A673 (cell line): ENCODE results near the gene DPH3. TPM values are rescaled to one million over a fixed set of nuclear protein-coding genes. Genes with fewer than 3 reads are reported as not detected.

Experiments
- BruUV-seq: library from RNA; stranded (reverse); fragments of 400-500 nt; replicated peaks from 2 replicates; lab custom pipeline; 2021; lab: Mats Ljungman, UMichigan
- CTCF ChIA-PET: fragments of 300-600 bp; sonication (Branson Sonifier 250); formaldehyde crosslinking; loops from one replicate; lab custom pipeline; 2022; ENCODE audit warnings: antibody characterized with exemption; lab: Charles Lee
- POLR2A ChIA-PET: fragments of 300-600 bp; sonication (Branson Sonifier 250); formaldehyde crosslinking; loops from one replicate; lab custom pipeline; 2022; ENCODE audit warnings: antibody characterized with exemption; ENCODE audit not compliant: low non-redundant PET; lab: Charles Lee
- DNase-seq: peaks from one replicate; pipeline ENCODE4 v3.0.0-alpha.2; 2015; ENCODE audit warnings: low spot score
- H3K27ac ChIP-seq: fragments of 200-600 bp; sonication (generic); 2 replicates; pipeline ENCODE4 v1.5.1; 2016; ENCODE audit warnings: mixed run types, low read depth, mild to moderate bottlenecking, mixed read lengths, antibody characterized with exemption, low read length; ENCODE audit not compliant: poor library complexity, severe bottlenecking
- H3K27me3 ChIP-seq: fragments of 200-600 bp; sonication (generic); replicated peaks from 2 replicates; pipeline ENCODE4 v1.6.1; 2017; ENCODE audit warnings: mixed run types, low read depth, mild to moderate bottlenecking, mixed read lengths, antibody characterized with exemption, low read length; ENCODE audit not compliant: insufficient read depth, poor library complexity
- H3K36me3 ChIP-seq: fragments of 200-600 bp; sonication (generic); 2 replicates; pipeline ENCODE4 v1.6.1; 2016; ENCODE audit warnings: mixed run types, mild to moderate bottlenecking, mixed read lengths, antibody characterized with exemption, low read length; ENCODE audit not compliant: insufficient read depth, poor library complexity, severe bottlenecking
- H3K4me1 ChIP-seq: fragments of 200-600 bp; sonication (generic); 2 replicates; pipeline ENCODE4 v1.6.1; 2017; ENCODE audit warnings: mixed run types, mild to moderate bottlenecking, mixed read lengths, antibody characterized with exemption, low read length; ENCODE audit not compliant: insufficient read depth, poor library complexity, severe bottlenecking
- H3K4me3 ChIP-seq: fragments of 200-600 bp; sonication (generic); 2 replicates; pipeline ENCODE4 v1.5.1; 2016; ENCODE audit warnings: low read depth, mixed run types, mild to moderate bottlenecking, mixed read lengths, low read length; ENCODE audit not compliant: poor library complexity, severe bottlenecking
- H3K9me3 ChIP-seq: fragments of 200-600 bp; sonication (generic); 2 replicates; pipeline ENCODE4 v1.6.1; 2016; ENCODE audit warnings: mixed run types, low read depth, mild to moderate bottlenecking, mixed read lengths, antibody characterized with exemption, low read length; ENCODE audit not compliant: poor library complexity, severe bottlenecking
- CTCF ChIP-seq: fragments of 300-800, 200-600 bp; sonication (generic); conservative IDR thresholded peaks from 2 replicates; pipeline ENCODE4 v1.5.1; 2017; ENCODE audit warnings: low read depth, mild to moderate bottlenecking, antibody characterized with exemption, low read length, moderate library complexity, mixed read lengths
- EZH2 ChIP-seq: fragments of 200-600 bp; sonication (generic); IDR thresholded peaks from 2 replicates; pipeline ENCODE4 v1.6.1; 2017; ENCODE audit warnings: borderline replicate concordance, low read depth, mild to moderate bottlenecking, mixed read lengths, antibody characterized with exemption, low read length; ENCODE audit not compliant: poor library complexity, severe bottlenecking
- intact Hi-C: fragments of 100-400 bp; cut with micrococcal nuclease; formaldehyde crosslinking; loops from one replicate; pipeline ENCODE4 v1.10.0; 2022; ENCODE audit not compliant: unreplicated experiment
- total RNA-seq: library from RNA; stranded (reverse); gene quantifications from 2 replicates; pipeline ENCODE4 v1.2.3, GENCODE V29; 2021

Gene DPH3
- total RNA-seq, 1 experiment from 2014 or later: 26.4 TPM

- no peak overlapping the region for H3K27ac ChIP-seq
- no peaks in the 10 kb centered on the region for H3K36me3 ChIP-seq
- H3K4me1 ChIP-seq: no peaks in the 10 kb centered on the region
- no peaks in the 10 kb centered on the region for H3K27me3 ChIP-seq
- CTCF ChIA-PET: no interaction called here
- H3K9me3 ChIP-seq: no peaks in the 10 kb centered on the region
- no peak for DNase-seq
- TF ChIP-seq CTCF (no peak), EZH2 (no peak)
- H3K4me3 ChIP-seq: no peak overlapping the region
- no TSS peak for BruUV-seq
- POLR2A ChIA-PET: no interaction called here
- intact Hi-C loops: no loop called here
These were observed 40.4 kb upstream of the DPH3 start for GRCh38 chr3:16305111-16305541.

GRCh38 chr3:16304061-16305010, 39.6 kb upstream of the DPH3 start:
- no peaks in the 10 kb centered on the region for H3K9me3 ChIP-seq
- intact Hi-C loops: no loop called here
- H3K4me3 ChIP-seq: no peak overlapping the region
- ChIA-PET CTCF (no interaction called here), POLR2A (no interaction called here)
- no peak for DNase-seq
- BruUV-seq: no TSS peak
- H3K27me3 ChIP-seq: no peaks in the 10 kb centered on the region
- no peaks in the 10 kb centered on the region for H3K36me3 ChIP-seq
- no peak overlapping the region for H3K27ac ChIP-seq
- H3K4me1 ChIP-seq: no peaks in the 10 kb centered on the region
- TF ChIP-seq EZH2 (no peak), CTCF (no peak)

- H3K4me1 ChIP-seq: no peaks in the 10 kb centered on the region
- CTCF ChIA-PET: no interaction called here
- intact Hi-C loops: no loop called here
- H3K4me3 ChIP-seq: no peak overlapping the region
- no peak overlapping the region for H3K27ac ChIP-seq
- H3K9me3 ChIP-seq: no peaks in the 10 kb centered on the region
- TF ChIP-seq EZH2: no peak
- no peak for TF ChIP-seq CTCF
- no TSS peak for BruUV-seq
- DNase-seq: no peak
- POLR2A ChIA-PET: no interaction called here
- H3K27me3 ChIP-seq: no peaks in the 10 kb centered on the region
- no peaks in the 10 kb centered on the region for H3K36me3 ChIP-seq
These were observed 38.4 kb upstream of the DPH3 start for GRCh38 chr3:16303037-16303575.
